SU-DHL-6 (cell line): ENCODE results near the gene LDLRAD2.

Experiments
- CTCF ChIP-seq: fragments of 200-600 bp; sonication (generic); IDR thresholded peaks from one replicate; pipeline ENCODE4 v1.5.1; 2017; ENCODE audit warnings: antibody characterized with exemption, mild to moderate bottlenecking, low read length, moderate library complexity; ENCODE audit not compliant: insufficient read depth, poor library complexity, severe bottlenecking
- EZH2phosphoT487 ChIP-seq: fragments of 200-600 bp; sonication (generic), shearing (Covaris generic); conservative IDR thresholded peaks from 2 replicates; pipeline ENCODE4 v1.6.1; 2018; ENCODE audit warnings: mild to moderate bottlenecking, antibody characterized with exemption, low read length, moderate library complexity, mixed read lengths

- no peak for TF ChIP-seq CTCF
- no peak for TF ChIP-seq EZH2phosphoT487
Measured at GRCh38 chr1:21859669-21860179, 47.7 kb downstream of the LDLRAD2 start.
